NCI-H2196 treated with DMSO at 0.1 percent for 48 hours (cell line): ENCODE data around the gene DEGS1.

Experiments used
- DNase-seq: peaks from one replicate; lab custom pipeline; 2025; ENCODE audit not compliant: unreplicated experiment; lab: John Stamatoyannopoulos, UW

The DEGS1 gene

GRCh38 chr1:224182866-224183590, at the start of gene DEGS1:
Gene DEGS1 (plus strand): TSS chr1:224183240. CDS start chr1:224183337, 97 bp downstream.
- peak; percentile 65 for DNase-seq

GRCh38 chr1:224133741-224134299, 49.2 kb upstream of the DEGS1 start:
- no peak for DNase-seq

DNA sequence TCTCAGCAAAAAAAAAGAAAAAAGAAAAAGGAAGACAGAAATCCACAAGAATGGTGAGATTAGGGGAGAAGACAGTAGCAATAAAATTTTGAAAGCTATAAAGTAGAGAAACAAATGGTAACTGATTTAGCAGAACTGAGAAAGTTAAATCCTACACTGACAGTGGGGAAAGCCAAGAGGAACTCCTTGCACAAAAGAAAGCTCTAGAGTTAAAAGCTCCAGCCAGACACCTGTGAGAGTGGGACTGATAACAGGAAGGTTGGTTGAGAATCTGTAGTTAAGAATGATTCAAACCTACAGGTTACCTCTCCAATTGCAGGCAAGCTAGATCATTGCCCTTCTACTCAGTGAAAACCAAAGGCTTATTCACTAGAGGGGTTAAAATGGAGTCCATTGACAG, 45.5 kb upstream of the DEGS1 start:
- DNase-seq = no peak

DNA sequence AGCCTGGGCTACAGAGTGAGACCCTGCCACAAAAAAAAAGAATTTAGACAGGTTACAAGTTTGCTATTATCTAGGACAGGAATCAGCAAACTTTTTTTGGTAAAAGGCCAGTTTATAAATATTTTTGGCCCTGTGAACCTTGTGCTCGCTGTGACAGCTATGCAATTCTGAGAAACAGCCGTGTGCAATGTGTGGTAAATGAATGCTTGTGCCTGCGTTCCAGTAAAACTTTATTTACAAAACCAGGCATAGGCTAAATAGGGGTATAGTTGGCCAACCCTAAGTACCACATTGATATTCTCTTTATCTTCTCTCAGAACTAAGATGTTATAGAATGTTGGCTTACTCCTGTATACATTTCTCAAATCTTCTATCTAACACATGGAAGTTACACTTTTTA, 44.8 kb upstream of the DEGS1 start:
- no peak for DNase-seq

DNA sequence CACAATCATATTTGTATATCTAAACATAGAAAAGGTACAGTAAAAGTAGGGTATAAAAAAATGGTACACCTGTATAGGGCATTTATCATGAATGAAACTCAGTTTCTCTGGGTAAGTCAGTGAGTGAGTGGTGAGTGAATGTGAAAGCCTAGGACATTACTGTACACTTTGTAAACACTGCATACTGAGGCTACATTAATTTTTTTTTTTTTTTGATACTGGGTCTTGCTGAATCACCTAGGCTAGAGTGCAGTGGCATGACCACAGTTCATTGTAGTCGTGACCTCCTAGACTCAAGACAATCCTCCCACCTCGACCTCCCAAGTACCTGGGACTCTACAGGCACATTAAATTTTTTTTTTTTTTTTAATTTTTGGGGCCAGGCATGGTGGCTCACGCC, 41.3 kb upstream of the DEGS1 start:
- DNase-seq = no peak

DNA sequence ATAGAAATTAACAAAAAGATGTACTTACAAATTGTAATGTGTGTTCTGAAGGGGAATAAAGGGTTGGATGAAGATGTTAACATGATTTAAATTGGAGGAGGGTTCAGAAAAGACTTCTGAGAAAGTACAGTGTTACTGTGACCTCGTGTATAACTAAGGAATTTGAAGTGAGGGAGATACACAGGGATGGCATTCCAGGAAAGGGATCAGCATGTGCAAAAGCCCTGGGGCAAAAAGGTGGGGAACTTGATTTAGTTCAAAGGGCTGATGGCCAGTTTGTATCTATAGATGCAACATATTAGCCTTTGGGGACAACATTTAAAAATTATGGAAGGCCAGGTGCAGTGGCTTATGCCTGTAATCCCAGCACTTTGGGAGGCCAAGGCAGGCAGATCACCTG, 33.3 kb upstream of the DEGS1 start:
- DNase-seq = no peak

- no peak for DNase-seq
Observed at GRCh38 chr1:224151117-224151516, 31.9 kb upstream of the DEGS1 start.

DNA sequence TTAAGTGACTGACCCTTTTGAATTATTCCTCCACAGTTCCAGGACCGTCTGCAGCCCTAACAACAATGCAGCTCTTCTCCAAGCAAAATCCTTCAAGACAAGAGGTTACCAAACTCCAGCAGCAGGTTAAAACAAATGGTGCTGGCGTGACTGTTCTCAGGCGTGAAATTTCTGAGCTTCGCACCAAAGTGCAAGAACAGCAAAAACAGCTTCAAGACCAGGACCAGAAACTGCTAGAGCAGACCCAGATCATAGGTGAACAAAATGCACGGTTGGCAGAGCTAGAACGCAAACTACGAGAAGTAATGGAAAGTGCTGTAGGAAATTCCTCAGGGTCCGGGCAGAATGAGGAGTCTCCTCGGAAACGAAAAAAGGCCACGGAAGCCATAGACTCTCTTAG, 25.7 kb upstream of the DEGS1 start:
- DNase-seq = no peak

- DNase-seq = no peak
Observed at GRCh38 chr1:224159541-224159940, 23.5 kb upstream of the DEGS1 start.

GRCh38 chr1:224160171-224160682, 22.8 kb upstream of the DEGS1 start:
- DNase-seq = no peak

DNA sequence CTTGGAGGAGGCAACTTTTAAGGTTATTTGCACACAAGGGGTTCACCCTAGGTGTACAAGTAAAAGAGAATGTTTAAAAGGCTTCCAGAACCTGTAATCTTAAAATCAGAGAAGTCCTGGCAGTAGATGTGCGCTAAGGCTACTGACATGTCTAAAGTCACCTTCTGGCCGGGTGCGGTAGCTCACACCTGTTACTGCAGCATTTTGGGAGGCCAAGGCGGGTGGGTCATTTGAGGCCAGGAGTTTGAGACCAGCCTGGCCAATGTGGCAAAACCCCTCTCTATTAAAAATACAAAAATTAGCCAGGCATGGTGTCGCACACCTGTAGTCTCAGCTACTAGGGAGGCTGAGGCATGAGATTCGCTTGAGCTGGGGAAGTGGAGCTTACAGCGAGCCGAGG, 20.3 kb upstream of the DEGS1 start:
- no peak for DNase-seq

DNA sequence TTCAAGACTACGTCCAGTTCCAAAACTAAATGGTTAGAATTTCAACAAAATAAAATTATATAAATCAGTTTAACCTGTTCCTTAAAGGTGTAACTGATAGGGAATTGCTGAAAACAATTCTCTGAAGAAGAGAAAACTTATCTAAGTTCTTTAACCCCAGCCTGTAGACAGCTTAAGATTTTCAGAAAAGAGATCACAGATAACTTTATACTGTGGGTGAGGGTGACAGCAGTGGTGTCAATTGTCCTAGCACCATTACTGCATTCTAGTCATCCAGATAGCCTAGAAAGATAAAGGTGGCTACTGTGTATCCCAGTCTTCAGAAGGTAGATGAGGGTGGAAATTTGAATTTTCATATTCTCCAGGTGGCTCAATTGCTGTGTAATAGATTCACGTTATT, 19.7 kb upstream of the DEGS1 start:
- DNase-seq = no peak

- DNase-seq = no peak
Observed at GRCh38 chr1:224168859-224169380, 14.1 kb upstream of the DEGS1 start.

DNA sequence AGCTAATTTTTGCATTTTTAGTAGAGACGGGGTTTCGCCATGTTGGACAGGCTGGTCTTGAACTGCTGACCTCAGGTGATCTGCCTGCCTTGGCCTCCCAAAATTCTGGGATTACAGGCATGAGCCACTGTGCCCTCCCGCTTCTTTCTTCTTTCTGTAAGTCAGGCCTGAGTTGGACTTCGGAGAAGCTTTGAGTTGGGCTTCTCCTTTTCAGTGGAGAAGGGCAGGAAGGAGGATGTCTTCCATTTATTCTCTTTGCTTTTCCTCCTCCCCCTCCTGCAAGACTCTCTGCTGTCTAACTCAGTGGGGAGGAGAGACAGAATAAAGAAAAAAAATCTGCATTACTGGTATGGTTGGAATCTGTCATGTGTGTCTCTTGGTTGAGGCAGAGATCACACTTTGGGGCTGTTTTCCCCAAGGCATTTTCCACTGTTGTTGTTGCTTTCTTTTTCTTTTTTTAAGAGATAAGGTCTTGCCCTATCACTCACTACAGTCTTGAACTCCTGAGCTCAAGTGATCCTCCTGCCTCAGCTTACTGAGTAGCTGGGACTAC, 13.2 kb upstream of the DEGS1 start:
- no peak for DNase-seq

DNA sequence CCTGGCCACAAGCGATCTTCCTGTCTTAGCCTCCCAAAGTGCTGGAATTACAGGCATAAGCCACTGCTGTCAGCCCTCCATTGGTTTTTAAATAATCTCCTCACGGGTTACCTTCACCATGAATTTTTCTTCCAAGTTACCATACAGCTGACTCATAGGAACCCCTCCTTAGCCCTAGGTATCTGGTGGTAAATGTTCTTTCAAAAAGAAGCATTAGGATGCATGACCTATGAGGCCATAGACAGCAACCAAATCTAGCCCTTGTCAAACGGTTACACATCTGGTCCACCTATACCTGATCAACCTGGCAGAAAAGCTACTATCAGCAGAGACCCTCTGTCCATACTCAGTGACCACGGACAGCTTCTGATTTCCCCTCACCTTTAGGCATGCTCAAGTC, 12.7 kb upstream of the DEGS1 start:
- DNase-seq = no peak

- no peak for DNase-seq
Observed at GRCh38 chr1:224170748-224171478, 12.1 kb upstream of the DEGS1 start.

DNA sequence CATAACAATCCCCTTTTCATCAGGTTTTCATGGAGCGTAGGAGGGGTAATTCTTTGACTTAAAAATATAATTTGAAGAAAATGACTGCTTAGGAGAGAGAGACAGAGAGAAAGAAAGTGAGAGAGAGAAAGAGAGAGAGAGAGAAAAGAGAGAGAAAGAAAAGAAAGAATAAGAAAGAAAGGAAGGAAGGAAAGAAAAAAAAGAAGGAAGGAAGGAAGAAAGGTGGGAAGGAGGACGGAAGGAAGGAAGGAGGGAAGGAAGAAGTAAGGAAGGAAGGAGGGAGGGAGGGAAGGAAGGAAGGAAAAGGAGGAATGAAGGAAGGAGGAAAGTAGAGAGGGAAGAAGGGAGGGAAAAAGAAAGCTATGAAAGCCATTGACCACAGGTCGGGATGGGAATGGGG, 10.8 kb upstream of the DEGS1 start:
- no peak for DNase-seq

DNA sequence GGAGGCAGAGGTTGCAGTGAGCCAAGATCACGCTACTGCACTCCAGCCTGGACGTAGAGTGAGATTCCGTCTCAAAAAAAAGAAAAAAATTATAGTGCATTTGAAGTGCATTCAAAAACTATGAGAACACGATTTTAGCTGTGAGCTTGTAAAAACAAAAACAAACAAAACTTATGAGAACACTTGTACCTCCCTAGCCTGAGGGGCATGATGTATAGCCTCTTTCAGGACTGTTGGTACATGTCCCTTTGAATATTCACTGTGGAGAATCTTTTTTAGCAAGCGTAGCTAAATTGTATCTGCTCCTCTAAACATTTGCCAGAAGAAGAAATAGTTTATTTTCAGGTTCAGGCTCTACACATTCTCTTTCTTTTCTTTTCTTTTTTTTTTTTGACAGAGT, 9.5 kb upstream of the DEGS1 start:
- no peak for DNase-seq

DNA sequence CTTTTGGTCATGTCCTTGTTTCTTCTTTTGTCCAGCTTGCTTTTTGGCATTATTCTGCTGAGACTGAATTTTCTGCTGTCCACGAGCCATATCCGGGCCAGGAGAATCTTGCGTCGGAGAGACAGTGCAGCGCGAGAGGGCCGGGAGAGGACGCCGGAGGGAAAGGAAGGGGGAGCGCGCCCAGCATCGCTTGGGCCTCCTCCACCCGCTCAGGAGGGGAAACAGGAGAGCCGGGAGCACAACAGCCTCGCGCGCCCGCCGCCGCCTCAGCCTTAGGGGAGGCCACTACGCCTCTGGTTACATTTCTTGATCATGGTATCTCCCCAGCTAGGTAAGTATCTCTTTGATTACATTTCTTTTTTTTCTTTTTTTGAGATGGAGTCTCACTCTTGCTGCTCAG, 7.4 kb upstream of the DEGS1 start:
- no peak for DNase-seq

- no peak for DNase-seq
Observed at GRCh38 chr1:224177356-224177999, 5.6 kb upstream of the DEGS1 start.

- DNase-seq = no peak
Observed at GRCh38 chr1:224178894-224179293, 4.1 kb upstream of the DEGS1 start.
